GM18505 (cell line): ENCODE results near the gene INAFM1.
"Not testable (repeated sequence)": the region's sequence is repeated elsewhere in the genome, so short reads cannot be mapped to it uniquely, and the experiment has no call there.

ENCODE experiments used
- ATAC-seq: cut with Tn5 transposase; IDR thresholded peaks from one replicate; pipeline ENCODE4 v1.9.1; 2021; ENCODE audit not compliant: unreplicated experiment
- POLR2A ChIP-seq: IDR thresholded peaks from 4 replicates; pipeline ENCODE4 v1.6.1; 2011; ENCODE audit warnings: borderline replicate concordance; ENCODE audit not compliant: insufficient read depth, insufficient read length; ENCODE audit errors: extremely low read depth

The INAFM1 gene

DNA sequence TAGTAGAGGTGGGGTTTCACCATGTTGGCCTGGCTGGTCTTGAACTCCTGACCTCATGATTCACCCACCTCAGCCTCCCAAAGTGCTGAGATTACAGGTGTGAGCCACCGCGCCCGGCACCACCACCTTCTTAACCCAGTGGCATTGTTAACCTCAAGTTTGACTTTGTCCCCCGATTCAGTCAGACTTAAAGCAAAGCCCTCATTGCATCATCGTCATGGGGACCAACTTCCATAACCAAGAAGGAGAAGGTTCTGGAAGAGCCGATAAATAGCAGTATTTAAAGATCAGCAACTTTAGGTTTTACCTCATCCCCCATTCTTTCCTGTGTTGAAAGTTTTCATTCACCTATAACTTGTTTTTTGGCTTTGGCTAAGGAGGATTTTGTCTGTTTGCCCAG is 6.7 kb upstream of the INAFM1 start:
- no peak for TF ChIP-seq POLR2A
- no peak for ATAC-seq

DNA sequence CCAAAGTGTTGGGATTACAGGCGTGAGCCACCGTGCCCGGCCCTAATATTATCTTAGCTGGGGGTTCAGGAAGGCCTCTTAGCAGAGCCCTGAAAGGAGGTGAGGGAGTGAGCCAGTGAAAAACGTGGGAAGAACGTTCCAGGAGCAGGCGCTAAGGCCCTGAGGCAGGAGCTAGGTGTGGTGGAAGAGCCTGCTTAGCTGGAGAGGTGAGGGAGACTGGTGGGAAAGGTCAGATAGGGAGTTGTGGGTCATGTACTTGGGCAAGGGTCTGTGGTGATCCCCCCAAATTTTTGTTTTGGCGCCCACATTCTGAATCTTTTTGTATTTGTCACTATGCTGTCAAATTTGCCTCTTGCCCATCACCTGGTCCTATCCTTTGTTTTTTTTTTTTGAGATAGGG is 5.1 kb upstream of the INAFM1 start:
- ATAC-seq = no peak
- no peak for TF ChIP-seq POLR2A

DNA sequence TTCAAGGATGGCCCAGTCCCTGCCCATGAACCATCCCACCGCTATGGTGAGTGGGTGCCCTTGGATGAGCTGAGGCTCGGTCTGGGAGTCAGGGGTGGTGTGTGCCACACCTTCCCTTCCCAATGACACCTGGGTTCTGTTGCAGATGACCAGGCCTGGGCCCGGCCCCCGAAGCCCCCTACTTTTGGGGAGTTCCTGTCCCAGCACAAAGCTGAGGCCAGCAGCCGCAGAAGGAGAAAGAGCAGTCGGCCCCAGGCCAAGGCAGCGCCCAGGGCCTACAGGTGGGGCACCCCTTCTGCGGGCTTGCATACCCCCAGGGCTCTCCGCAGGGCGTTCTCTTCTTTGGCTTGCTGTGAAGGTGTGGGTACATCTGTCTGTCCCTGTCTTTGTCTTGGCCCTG is 4.3 kb upstream of the INAFM1 start:
- TF ChIP-seq POLR2A = no peak
- ATAC-seq = no peak

DNA sequence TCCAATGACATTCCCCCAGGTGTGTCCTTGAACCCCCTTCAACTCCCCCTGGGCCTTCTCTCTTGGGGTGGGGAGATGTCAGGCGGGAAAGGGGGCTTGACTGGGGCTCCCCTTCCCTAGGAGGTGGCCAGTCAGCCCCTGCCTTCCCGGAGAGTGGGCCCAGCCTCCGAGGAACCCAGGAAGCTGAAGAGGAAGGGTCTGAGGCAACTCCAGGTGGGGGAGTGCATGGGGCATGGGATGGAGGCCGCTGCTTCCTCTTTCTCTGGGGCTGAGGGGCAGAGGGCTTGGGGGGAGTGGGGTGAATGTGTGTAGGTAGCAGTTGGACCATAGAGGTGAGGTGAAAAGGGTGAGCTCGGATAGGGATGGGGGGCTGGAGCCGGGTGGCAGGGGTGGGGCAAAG is 2.7 kb upstream of the INAFM1 start:
- TF ChIP-seq POLR2A = no peak

DNA sequence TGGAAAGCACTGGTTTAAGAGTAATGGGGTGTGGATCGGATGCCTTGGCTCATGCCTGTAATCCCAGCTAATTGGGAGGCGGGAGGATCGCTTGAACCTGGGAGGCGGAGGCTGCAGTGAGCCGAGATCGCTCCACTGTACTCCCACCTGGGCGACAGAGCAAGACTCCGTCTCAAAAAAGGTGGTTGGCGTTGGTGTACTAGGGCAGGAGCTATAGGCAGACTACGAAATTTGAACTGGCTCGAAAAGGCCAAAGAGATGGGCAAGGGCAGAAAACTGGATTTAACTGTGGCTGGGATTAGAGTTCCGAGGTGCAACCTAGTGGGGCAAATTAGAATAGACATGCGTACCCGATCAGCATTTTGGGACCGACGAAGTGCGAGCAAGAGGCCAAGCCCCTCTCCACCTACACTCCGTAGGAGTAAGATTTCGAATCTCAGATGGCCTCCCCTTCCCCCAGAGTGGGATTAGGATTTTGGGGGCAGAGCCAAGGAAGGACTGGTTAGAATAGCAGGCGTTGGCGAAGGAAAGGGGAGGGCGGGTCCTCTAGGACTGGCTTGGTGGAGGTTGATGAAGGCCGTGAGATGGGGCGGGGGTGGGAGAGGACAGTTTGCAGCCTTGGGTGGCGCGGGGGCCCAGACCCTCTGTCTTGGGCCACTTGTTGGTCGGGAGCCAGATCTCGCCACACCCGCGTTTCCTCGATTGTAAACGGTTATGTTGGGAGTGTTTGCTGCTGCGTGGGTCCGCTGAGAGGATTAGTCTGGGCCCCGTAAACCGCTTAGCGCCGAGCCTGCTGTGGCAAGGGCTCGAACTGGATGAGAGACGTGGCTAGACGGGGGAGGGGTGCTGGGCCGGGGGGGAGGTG is 2.0 kb upstream of the INAFM1 start:
- TF ChIP-seq POLR2A = no peak
- ATAC-seq = no peak

More for the DNA sequence above, 2.7 kb upstream of the INAFM1 start:
- ATAC-seq = no peak

DNA sequence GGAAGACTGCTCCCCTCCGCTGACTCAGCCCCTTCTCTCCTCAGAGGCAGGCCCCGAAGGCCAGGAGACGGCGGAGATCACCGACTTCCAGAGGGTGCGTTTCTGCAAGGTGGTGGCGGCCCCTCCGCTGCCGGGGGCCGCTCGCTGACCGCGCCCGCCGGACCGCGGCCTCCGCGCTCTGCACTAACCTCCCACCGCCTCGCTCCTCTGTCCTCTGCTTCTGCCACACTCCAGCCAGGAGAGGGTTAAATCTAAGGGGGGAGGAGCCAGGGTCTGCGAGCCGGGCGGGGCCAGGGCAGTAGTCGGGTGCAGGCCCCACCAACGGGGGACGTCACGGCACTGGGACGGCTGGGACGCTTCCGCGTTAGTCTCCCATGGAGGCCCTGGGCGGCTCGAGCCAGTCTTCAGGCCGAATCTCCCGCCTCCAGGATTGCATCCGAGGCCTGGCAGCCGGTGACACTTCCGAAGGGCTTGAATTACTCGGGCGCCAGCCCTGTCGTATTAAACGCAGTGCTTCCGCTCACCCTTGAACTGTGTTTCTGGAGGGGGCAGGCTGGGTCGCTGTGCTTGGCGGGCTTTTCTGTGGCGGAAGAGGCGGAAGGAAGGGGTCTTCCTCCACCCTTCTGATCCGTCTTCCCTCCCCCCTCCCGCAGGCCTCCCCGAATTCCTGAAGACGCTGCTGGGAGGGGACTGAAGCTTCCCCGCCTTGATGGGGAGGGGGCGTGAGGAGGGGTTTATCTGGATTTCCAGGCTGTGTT is 1.2 kb upstream of the INAFM1 start:
- ATAC-seq = peak; percentile 52
- TF ChIP-seq POLR2A = peak; percentile 82

DNA sequence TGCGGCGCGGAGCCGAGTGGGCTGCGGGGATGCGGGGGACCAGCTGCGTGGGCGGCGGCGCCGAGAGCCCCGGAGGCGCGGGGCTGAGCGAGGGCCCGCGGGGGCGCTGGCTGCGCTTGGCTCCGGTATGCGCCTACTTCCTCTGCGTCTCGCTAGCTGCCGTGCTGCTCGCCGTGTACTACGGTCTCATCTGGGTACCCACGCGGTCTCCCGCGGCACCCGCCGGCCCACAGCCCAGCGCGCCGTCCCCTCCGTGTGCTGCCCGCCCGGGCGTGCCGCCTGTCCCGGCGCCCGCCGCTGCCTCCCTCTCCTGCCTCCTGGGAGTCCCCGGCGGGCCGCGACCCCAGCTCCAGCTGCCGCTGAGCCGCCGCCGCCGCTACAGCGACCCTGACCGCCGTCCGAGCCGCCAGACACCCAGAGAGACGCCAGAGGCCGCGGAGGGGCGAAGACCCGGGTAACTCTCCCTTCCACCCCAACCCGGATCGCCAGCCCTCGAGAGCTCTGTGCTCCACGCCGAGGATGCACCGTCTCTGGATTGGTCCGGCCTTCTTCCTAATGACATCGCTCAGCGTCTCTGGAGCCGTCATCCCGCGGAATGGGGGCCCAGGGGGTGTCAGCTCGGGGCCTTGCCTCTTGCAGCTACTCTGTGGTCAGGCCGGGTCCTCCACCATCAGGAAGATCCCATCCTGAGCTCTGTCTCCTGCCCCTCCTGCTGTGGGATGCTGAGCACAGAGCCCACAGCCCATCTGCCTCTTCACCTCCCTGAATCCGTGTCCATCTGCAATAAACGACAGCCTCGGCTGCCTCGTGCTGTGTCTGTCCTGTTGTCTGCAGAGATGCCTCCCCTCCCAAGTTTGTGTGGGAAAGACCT is 441 bp downstream of the INAFM1 start:
- TF ChIP-seq POLR2A = no peak
- ATAC-seq = peak; percentile 27

DNA sequence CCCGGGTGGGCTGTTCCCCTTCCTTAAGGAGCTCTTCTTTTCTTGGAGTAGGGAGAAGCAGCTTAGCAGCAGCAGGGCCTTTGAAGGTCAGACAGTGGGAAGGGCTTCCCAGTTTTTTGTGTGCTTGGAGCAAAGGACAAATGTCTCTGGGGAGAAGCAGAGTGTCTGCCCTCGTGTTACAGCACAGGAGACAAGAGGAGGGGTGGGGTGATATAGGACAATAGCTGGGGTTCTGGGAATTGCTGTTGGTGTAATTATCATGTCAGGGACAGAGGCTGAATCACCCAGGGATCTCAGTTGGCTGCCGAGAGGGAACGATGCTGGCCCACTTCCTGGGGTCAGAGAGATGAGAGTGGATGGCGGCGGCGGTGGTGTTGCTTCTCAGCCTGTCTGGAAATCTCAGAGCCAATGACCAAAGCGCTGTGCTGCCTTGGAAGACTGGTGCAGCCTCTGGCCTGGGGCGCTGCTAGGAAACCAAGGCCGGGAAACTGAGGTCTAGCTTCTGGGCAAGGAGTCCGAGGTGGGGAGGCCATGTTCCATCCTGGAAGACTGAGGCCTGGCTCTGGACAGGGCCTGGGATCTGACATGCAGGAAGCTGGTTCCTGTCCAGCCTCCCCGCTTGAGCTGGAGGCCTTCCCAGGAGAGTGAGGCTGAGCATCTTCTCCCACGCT is 1.2 kb downstream of the INAFM1 start:
- ATAC-seq = no peak
- no peak for TF ChIP-seq POLR2A

DNA sequence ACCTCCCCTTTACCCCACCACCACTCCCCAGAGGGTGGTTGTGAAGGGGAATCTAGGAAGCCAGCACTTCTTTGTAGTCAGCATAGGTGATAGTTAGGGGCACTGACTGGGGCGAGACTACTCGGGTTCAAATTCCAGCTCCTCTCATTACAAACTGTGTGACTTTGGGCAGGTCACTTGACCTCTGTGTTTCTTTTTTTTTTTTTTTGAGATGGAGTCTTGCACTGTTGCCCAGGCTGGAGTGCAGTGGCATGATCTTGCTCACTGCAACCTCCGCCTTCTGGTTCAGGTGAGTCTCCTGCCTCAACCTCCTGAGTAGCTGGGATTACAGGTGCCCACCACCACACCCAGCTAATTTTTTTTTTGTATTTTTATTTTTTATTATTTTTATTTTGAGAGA is 1.8 kb downstream of the INAFM1 start:
- ATAC-seq = not testable (repeated sequence)

DNA sequence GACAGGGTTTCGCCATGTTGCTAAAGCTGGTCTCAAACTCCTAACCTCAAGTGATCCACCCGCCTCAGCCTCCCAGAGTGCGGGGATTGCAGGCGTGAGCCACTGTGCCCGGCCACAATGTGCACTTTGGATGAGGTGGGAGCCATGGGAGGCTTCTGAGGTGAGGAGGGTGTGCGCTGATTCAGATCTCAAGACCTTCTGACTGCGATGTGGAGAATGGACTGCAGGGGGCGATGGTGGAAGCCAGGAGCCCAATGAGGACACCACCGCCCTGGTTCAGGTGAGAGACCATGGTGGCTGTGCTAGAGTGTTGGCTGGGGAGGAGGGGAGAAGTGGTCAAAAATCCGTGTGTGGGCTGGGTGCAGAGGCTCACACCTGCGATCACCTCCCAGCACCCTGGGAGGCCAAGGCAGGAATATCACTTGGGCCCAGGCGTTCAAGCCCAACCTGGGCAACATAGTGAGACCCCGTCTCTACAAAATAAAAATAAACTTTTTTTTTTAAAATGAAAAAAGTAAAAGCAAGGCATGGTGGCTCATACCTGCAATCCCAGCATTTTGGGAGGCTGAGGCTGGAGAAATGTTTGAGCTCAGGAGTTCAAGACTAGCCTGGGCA is 5.6 kb downstream of the INAFM1 start:
- no peak for TF ChIP-seq POLR2A
- no peak for ATAC-seq

DNA sequence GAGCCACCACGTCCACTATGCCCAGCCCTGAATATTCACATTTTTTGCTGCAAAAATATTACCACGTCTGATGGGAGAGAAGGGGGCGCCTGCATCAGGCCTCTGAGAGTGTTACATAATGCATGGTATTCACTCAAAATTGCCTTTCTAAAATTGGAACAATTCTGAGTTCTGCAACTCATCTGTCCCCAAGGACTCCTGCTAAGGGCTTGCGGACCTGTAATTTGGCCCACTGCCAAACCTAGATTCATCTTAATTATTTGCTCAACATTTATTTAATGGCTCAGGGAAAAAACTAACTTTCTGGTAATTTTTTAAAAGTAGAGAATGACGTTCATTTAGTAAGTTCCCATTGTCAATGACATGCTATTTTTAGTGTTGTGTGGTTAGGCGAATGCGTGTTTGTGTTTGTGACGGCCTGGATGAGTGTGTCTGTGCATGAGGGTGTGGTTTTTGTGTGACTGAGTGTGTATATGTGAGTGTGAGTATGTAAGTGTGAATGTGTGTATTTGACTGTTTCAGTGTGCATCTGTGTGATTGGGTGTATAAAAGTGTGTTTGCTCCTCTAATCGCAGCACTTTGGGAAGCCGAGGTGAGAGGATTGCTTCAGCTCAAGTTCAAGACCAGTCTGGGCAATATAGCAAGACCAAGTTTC is 8.8 kb downstream of the INAFM1 start:
- ATAC-seq = no peak
- no peak for TF ChIP-seq POLR2A

DNA sequence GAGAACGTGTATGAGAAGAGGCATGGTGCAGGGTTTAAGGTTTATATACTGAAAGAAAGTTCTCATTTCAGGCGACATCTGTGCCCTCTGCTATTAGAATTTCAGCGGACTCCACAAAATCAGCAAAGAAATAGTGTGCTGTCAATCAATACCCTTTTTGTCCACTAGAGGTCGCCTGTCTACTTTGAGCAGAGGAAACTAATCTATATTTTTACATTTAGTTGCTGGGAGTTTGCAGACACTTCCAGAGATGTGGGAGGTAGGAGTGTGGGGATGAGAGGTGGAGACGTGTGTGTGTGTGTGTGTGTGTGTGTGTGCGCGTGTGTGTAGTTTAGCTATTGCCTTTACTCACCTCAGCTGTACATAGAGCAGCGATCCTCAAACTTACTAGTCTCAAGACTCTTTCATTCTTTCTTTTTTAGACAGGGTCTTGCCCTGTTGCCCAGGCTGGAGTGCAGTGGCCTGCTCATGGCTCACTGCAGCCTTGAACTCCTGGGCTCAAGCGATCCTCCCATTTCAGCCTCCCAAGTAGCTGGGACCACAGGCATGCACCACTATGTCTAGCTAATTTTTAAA is 9.7 kb downstream of the INAFM1 start:
- no peak for TF ChIP-seq POLR2A
- no peak for ATAC-seq
